GM12872 (cell line): ENCODE results near the gene KLHL28.

Source experiments
- CTCF ChIP-seq: IDR thresholded peaks from 3 replicates; pipeline ENCODE4 v1.5.1; 2011; ENCODE audit warnings: low read depth, mild to moderate bottlenecking, low read length, moderate library complexity; ENCODE audit not compliant: insufficient read depth

KLHL28 gene

GRCh38 chr14:44928793-44929192 is 33.0 kb downstream of the KLHL28 start:
- no peak for TF ChIP-seq CTCF

GRCh38 chr14:44914849-44915248 is 46.9 kb downstream of the KLHL28 start:
- TF ChIP-seq CTCF, result no peak

GRCh38 chr14:44912041-44912869 is 49.5 kb downstream of the KLHL28 start:
- TF ChIP-seq CTCF, result no peak

GRCh38 chr14:44910821-44911220 is 50.9 kb downstream of the KLHL28 start:
- no peak for TF ChIP-seq CTCF

- no peak for TF ChIP-seq CTCF
These were observed 60.1 kb downstream of the KLHL28 start for GRCh38 chr14:44901696-44902095.

- TF ChIP-seq CTCF, result no peak
These were observed 63.2 kb downstream of the KLHL28 start for GRCh38 chr14:44898551-44898950.

- no peak for TF ChIP-seq CTCF
These were observed 63.9 kb downstream of the KLHL28 start for GRCh38 chr14:44897845-44898151.
